ENCODE data around the gene KMT5C.

The KMT5C gene

GRCh38 chr19:55310498-55310897, 29.2 kb upstream of the KMT5C start:
- no peak for TF ChIP-seq CTCF (conservative IDR thresholded peaks at IDR 0.05)
- no peak overlapping the region for H3K27ac ChIP-seq

- TF ChIP-seq CTCF (conservative IDR thresholded peaks at IDR 0.05), result no peak
- no peak overlapping the region for H3K27ac ChIP-seq
These were observed 28.3 kb upstream of the KMT5C start for GRCh38 chr19:55311397-55311796.

GRCh38 chr19:55311797-55312196, 27.9 kb upstream of the KMT5C start:
- TF ChIP-seq CTCF (conservative IDR thresholded peaks at IDR 0.05), result no peak
- no peak overlapping the region for H3K27ac ChIP-seq

- H3K27ac ChIP-seq, result no peak overlapping the region
- TF ChIP-seq CTCF (conservative IDR thresholded peaks at IDR 0.05), result no peak
These were observed 26.8 kb upstream of the KMT5C start for GRCh38 chr19:55312621-55313512.

GRCh38 chr19:55314396-55314795, 25.3 kb upstream of the KMT5C start:
- H3K27ac ChIP-seq, result no peak overlapping the region
- TF ChIP-seq CTCF (conservative IDR thresholded peaks at IDR 0.05), result no peak

GRCh38 chr19:55315956-55316525, 23.6 kb upstream of the KMT5C start:
- TF ChIP-seq CTCF (conservative IDR thresholded peaks at IDR 0.05), result no peak
- H3K27ac ChIP-seq, result no peak overlapping the region

GRCh38 chr19:55316646-55317045, 23.0 kb upstream of the KMT5C start:
- no peak for TF ChIP-seq CTCF (conservative IDR thresholded peaks at IDR 0.05)
- no peak overlapping the region for H3K27ac ChIP-seq

All from VCaP (cell line).